WTC11 (cell line): Measurements from ENCODE around the gene PHYHIPL. TPM values are rescaled to one million over a fixed set of nuclear protein-coding genes. Genes with fewer than 3 reads are reported as not detected.

Experiments
- ATAC-seq: fragments of 200-7000 bp; cut with Tn5 transposase; 2 replicates; pipeline ENCODE4 v1.10.0; 2021; ENCODE audit warnings: mild to moderate bottlenecking, moderate library complexity
- CTCF ChIA-PET: fragments of 300-600 bp; sonication (Branson Sonifier 250); formaldehyde crosslinking; loops from one replicate; lab custom pipeline; 2021; ENCODE audit warnings: antibody characterized with exemption; lab: Charles Lee
- POLR2A ChIA-PET: fragments of 350-600 bp; sonication (Branson Sonifier 250); formaldehyde crosslinking; loops from one replicate; lab custom pipeline; 2021; ENCODE audit warnings: antibody characterized with exemption; lab: Charles Lee
- DNase-seq: peaks from one replicate; pipeline ENCODE4 v3.0.0; 2021; ENCODE audit warnings: low spot score
- H3K27ac Mint-ChIP-seq: 2 replicates; pipeline ENCODE4 v1.8.0; 2021; ENCODE audit warnings: mixed read lengths
- H3K27me3 Mint-ChIP-seq: 2 replicates; pipeline ENCODE4 v1.8.0; 2021; ENCODE audit warnings: low read depth, mild to moderate bottlenecking, moderate library complexity, mixed read lengths
- H3K36me3 Mint-ChIP-seq: 2 replicates; pipeline ENCODE4 v1.8.0; 2021; ENCODE audit warnings: mixed read lengths
- H3K4me1 Mint-ChIP-seq: 2 replicates; pipeline ENCODE4 v1.8.0; 2022; ENCODE audit warnings: mixed read lengths
- H3K4me3 Mint-ChIP-seq: 2 replicates; pipeline ENCODE4 v1.8.0; 2021; ENCODE audit warnings: mild to moderate bottlenecking, moderate library complexity, mixed read lengths
- H3K9me3 Mint-ChIP-seq: 2 replicates; pipeline ENCODE4 v1.8.0; 2021; ENCODE audit warnings: mixed read lengths
- AR ChIP-seq: fragments of 250-450 bp; sonication (Bioruptor Pico); IDR thresholded peaks from 2 replicates; pipeline ENCODE4 v1.9.0; 2021; ENCODE audit warnings: mild to moderate bottlenecking
- ATF6 ChIP-seq: sonication (generic); formaldehyde crosslinking; IDR thresholded peaks from 2 replicates; pipeline ENCODE4 v1.8.1; 2023; ENCODE audit warnings: mild to moderate bottlenecking, missing genetic modification reagents
- CBFB ChIP-seq: sonication (generic); formaldehyde crosslinking; IDR thresholded peaks from 2 replicates; pipeline ENCODE4 v1.8.1; 2022; ENCODE audit warnings: mild to moderate bottlenecking, low read depth, missing genetic modification reagents
- CREB1 ChIP-seq: sonication (generic); formaldehyde crosslinking; IDR thresholded peaks from 2 replicates; pipeline ENCODE4 v1.8.0; 2023; ENCODE audit warnings: mild to moderate bottlenecking, missing genetic modification reagents
- E2F5 ChIP-seq: sonication (generic); formaldehyde crosslinking; IDR thresholded peaks from 2 replicates; pipeline ENCODE4 v1.8.1; 2022; ENCODE audit warnings: mild to moderate bottlenecking, moderate library complexity, missing genetic modification reagents
- ELF4 ChIP-seq: sonication (generic); formaldehyde crosslinking; IDR thresholded peaks from 2 replicates; pipeline ENCODE4 v1.8.1; 2022; ENCODE audit warnings: low read depth, mild to moderate bottlenecking, moderate library complexity, missing genetic modification reagents
- ERG ChIP-seq: fragments of 250-450 bp; sonication (Bioruptor Pico); IDR thresholded peaks from 2 replicates; pipeline ENCODE4 v1.8.0; 2021; ENCODE audit warnings: mild to moderate bottlenecking
- ETV6 ChIP-seq: sonication (generic); formaldehyde crosslinking; IDR thresholded peaks from 2 replicates; pipeline ENCODE4 v1.8.1; 2022; ENCODE audit warnings: mild to moderate bottlenecking, missing genetic modification reagents
- GRHL2 ChIP-seq: fragments of 250-450 bp; sonication (Bioruptor Pico); IDR thresholded peaks from 2 replicates; pipeline ENCODE4 v1.8.0; 2022; ENCODE audit warnings: mild to moderate bottlenecking, moderate library complexity; ENCODE audit not compliant: insufficient replicate concordance, severe bottlenecking
- IRF2 ChIP-seq: sonication (generic); formaldehyde crosslinking; IDR thresholded peaks from 2 replicates; pipeline ENCODE4 v1.8.0; 2022; ENCODE audit warnings: low read depth, missing genetic modification reagents, borderline replicate concordance
- JAZF1 ChIP-seq: fragments of 250-450 bp; sonication (Bioruptor Pico); IDR thresholded peaks from 2 replicates; pipeline ENCODE4 v1.9.0; 2021; ENCODE audit warnings: moderate library complexity, mild to moderate bottlenecking, inconsistent platforms
- MAX ChIP-seq: sonication (generic); formaldehyde crosslinking; IDR thresholded peaks from 2 replicates; pipeline ENCODE4 v1.8.0; 2022; ENCODE audit warnings: mild to moderate bottlenecking, missing genetic modification reagents
- NFATC4 ChIP-seq: fragments of 250-450 bp; sonication (Bioruptor Pico); IDR thresholded peaks from 2 replicates; pipeline ENCODE4 v1.9.0; 2021; ENCODE audit warnings: mild to moderate bottlenecking
- NFE2L1 ChIP-seq: sonication (generic); formaldehyde crosslinking; IDR thresholded peaks from 2 replicates; pipeline ENCODE4 v1.8.1; 2023; ENCODE audit warnings: missing genetic modification reagents
- NFYB ChIP-seq: sonication (generic); formaldehyde crosslinking; conservative IDR thresholded peaks from 2 replicates; pipeline ENCODE4 v1.8.0; 2022; ENCODE audit warnings: low read depth, missing genetic modification reagents
- RORB ChIP-seq: fragments of 250-450 bp; sonication (Bioruptor Pico); IDR thresholded peaks from 2 replicates; pipeline ENCODE4 v1.9.0; 2021; ENCODE audit warnings: mild to moderate bottlenecking
- TCF7 ChIP-seq: sonication (generic); formaldehyde crosslinking; IDR thresholded peaks from 2 replicates; pipeline ENCODE4 v1.8.0; 2022; ENCODE audit warnings: mild to moderate bottlenecking, low read depth, missing genetic modification reagents, moderate library complexity
- TEAD1 ChIP-seq: sonication (generic); formaldehyde crosslinking; IDR thresholded peaks from 2 replicates; pipeline ENCODE4 v1.8.0; 2022; ENCODE audit warnings: mild to moderate bottlenecking, missing genetic modification reagents
- USF2 ChIP-seq: sonication (generic); formaldehyde crosslinking; IDR thresholded peaks from 2 replicates; pipeline ENCODE4 v1.8.1; 2023; ENCODE audit warnings: mild to moderate bottlenecking, missing genetic modification reagents, moderate library complexity
- ZNF138 ChIP-seq: sonication (generic); formaldehyde crosslinking; conservative IDR thresholded peaks from 2 replicates; pipeline ENCODE4 v1.8.1; 2022; ENCODE audit warnings: mild to moderate bottlenecking, moderate library complexity, missing genetic modification reagents
- ZNF232 ChIP-seq: sonication (generic); formaldehyde crosslinking; IDR thresholded peaks from 2 replicates; pipeline ENCODE4 v1.8.0; 2022; ENCODE audit warnings: mild to moderate bottlenecking, missing genetic modification reagents
- ZNF317 ChIP-seq: sonication (generic); formaldehyde crosslinking; IDR thresholded peaks from 2 replicates; pipeline ENCODE4 v1.8.1; 2023; ENCODE audit warnings: low read depth, mild to moderate bottlenecking, moderate library complexity, missing genetic modification reagents, borderline replicate concordance
- ZNF425 ChIP-seq: fragments of 250-450 bp; sonication (Bioruptor Pico); conservative IDR thresholded peaks from 2 replicates; pipeline ENCODE4 v1.9.0; 2021; ENCODE audit warnings: mild to moderate bottlenecking
- ZSCAN18 ChIP-seq: fragments of 250-450 bp; sonication (Bioruptor Pico); IDR thresholded peaks from 2 replicates; pipeline ENCODE4 v2.1.2; 2022; ENCODE audit warnings: mild to moderate bottlenecking, moderate library complexity
- total RNA-seq: library from RNA; stranded (reverse); gene quantifications from 3 replicates; pipeline ENCODE4 v1.2.3, GENCODE V29; 2021

Gene PHYHIPL
- total RNA-seq, 1 experiment from 2014 or later, result 0.13 TPM

- Mint-ChIP-seq H3K9me3 (no peaks in the 10 kb centered on the region), H3K36me3 (no peaks in the 10 kb centered on the region), H3K27ac (no peak overlapping the region), H3K27me3 (no peaks in the 10 kb centered on the region), H3K4me3 (no peak overlapping the region), H3K4me1 (no peaks in the 10 kb centered on the region)
- TF ChIP-seq USF2 (CRISPR knock-in tag) (peak; percentile 10; the same call in 1 of the 2 replicates), ZSCAN18 (CRISPR knock-in tag) (no peak), ELF4 (CRISPR knock-in tag) (no peak), MAX (CRISPR knock-in tag) (no peak)
- ATAC-seq (peak; percentile 39; the same call in 1 of the 2 replicates), DNase-seq (no peak)
- POLR2A ChIA-PET, result no interaction called here
- CTCF ChIA-PET, result interaction anchor here (0.6 kb wide), 1 partner anchor 126 kb away, joined by 3 read pairs; no protein-coding TSS in a partner anchor
These were observed 88.7 kb downstream of the PHYHIPL start for GRCh38 chr10:59265141-59265540.

GRCh38 chr10:59266321-59266720 is 89.9 kb downstream of the PHYHIPL start:
- no peak for ATAC-seq
- no peaks in the 10 kb centered on the region for H3K4me1 Mint-ChIP-seq
- H3K4me3 Mint-ChIP-seq, result no peak overlapping the region
- no peak for DNase-seq
- TF ChIP-seq ZNF232 (CRISPR knock-in tag) (no peak), RORB (CRISPR knock-in tag) (no peak), NFE2L1 (CRISPR knock-in tag) (no peak), ETV6 (CRISPR knock-in tag) (no peak), GRHL2 (CRISPR knock-in tag) (no peak), TEAD1 (no peak), TCF7 (CRISPR knock-in tag) (no peak), ZNF317 (CRISPR knock-in tag) (no peak), NFYB (CRISPR knock-in tag) (no peak), IRF2 (CRISPR knock-in tag) (no peak), CREB1 (CRISPR knock-in tag) (no peak), AR (no peak), ATF6 (CRISPR knock-in tag) (no peak), CBFB (no peak), ERG (CRISPR knock-in tag) (no peak), ZNF425 (CRISPR knock-in tag) (no peak), NFATC4 (no peak), E2F5 (CRISPR knock-in tag) (no peak), ZNF138 (no peak), JAZF1 (CRISPR knock-in tag) (no peak)
- H3K9me3 Mint-ChIP-seq, result no peaks in the 10 kb centered on the region
- ChIA-PET CTCF (no interaction called here), POLR2A (no interaction called here)
- H3K27me3 Mint-ChIP-seq, result no peaks in the 10 kb centered on the region
- H3K36me3 Mint-ChIP-seq, result no peaks in the 10 kb centered on the region
- H3K27ac Mint-ChIP-seq, result no peak overlapping the region
